Testis (tissue), 3 donors: Measurements from ENCODE around the gene PROZ. TPM values are rescaled to one million over a fixed set of nuclear protein-coding genes. Genes with fewer than 3 reads are reported as not detected.
"Not testable (repeated sequence)": the region's sequence is repeated elsewhere in the genome, so short reads cannot be mapped to it uniquely, and the experiment has no call there.

ENCODE experiments used
- DNase-seq: peaks from one replicate; pipeline ENCODE4 v3.0.0-alpha.2; 2019
- H3K27ac ChIP-seq, 2 donors: fragments of 200-600 bp; sonication (generic); one replicate each; pipeline ENCODE4 v1.5.1; 2019
- H3K27me3 ChIP-seq: fragments of 200-600 bp; sonication (generic); one replicate; pipeline ENCODE4 v1.5.1; 2019
- H3K36me3 ChIP-seq: fragments of 200-600 bp; sonication (generic); one replicate; pipeline ENCODE4 v1.5.1; 2017; ENCODE audit warnings: low read depth; ENCODE audit errors: missing control alignments
- H3K4me1 ChIP-seq: fragments of 200-600 bp; sonication (generic); one replicate; pipeline ENCODE4 v1.5.1; 2019
- H3K4me3 ChIP-seq, 2 donors: fragments of 200-600 bp; sonication (generic); one replicate each; pipeline ENCODE4 v1.5.1; 2017 to 2019
- H3K9me3 ChIP-seq: fragments of 200-600 bp; sonication (generic); one replicate; pipeline ENCODE4 v1.5.1; 2017
- POLR2A ChIP-seq: fragments of 450-650 bp; IDR thresholded peaks from one replicate; pipeline ENCODE4 v1.6.1; 2017; ENCODE audit warnings: antibody characterized with exemption, mild to moderate bottlenecking, moderate library complexity
- WGBS, 2 donors: methylation state at CpG; one replicate each; pipeline ENCODE4 v1.1.5; 2018; 5-methylcytosine and 5-hydroxymethylcytosine counted together
- intact Hi-C: fragments of 100-400 bp; cut with DNase I; formaldehyde crosslinking; loops from one replicate; pipeline ENCODE4 v1.15.1; 2023; ENCODE audit warnings: low total_unique reads
- polyA plus RNA-seq: library from polyadenylated mRNA; stranded (reverse); fragments of 350-450 nt; fragmentation: Illumina TruSeq; extraction: RNeasy Lipid Tissue Mini Kit (QIAGEN cat#74804); gene quantifications from one replicate; pipeline ENCODE4 v1.2.3, GENCODE V29; 2014; ENCODE audit warnings: low read depth, low replicate concordance; ENCODE audit not compliant: insufficient read depth
- total RNA-seq, 2 donors: library from RNA; depleted of rRNA; stranded (reverse); fragments of >200 nt; gene quantifications; one replicate each; pipeline ENCODE4 v1.2.3, GENCODE V29; 2016
- TF ChIP-seq, protein P1 (sequence below), 3 experiments: fragments of 450-650 bp in 2 of 3; fragments of 200-600 bp in 1 of 3; sonication (generic) in 1 of 3; IDR thresholded peaks; one replicate each; pipeline ENCODE4 v1.5.1; 2016 to 2019; ENCODE audit warnings: antibody characterized with exemption in 3 of 3, mild to moderate bottlenecking in 2 of 3, moderate library complexity in 1 of 3

The PROZ gene
- total and polyA plus RNA-seq, 3 donors from 2014 or later, result 0.42 to 0.81 (median 0.63) TPM

DNA sequence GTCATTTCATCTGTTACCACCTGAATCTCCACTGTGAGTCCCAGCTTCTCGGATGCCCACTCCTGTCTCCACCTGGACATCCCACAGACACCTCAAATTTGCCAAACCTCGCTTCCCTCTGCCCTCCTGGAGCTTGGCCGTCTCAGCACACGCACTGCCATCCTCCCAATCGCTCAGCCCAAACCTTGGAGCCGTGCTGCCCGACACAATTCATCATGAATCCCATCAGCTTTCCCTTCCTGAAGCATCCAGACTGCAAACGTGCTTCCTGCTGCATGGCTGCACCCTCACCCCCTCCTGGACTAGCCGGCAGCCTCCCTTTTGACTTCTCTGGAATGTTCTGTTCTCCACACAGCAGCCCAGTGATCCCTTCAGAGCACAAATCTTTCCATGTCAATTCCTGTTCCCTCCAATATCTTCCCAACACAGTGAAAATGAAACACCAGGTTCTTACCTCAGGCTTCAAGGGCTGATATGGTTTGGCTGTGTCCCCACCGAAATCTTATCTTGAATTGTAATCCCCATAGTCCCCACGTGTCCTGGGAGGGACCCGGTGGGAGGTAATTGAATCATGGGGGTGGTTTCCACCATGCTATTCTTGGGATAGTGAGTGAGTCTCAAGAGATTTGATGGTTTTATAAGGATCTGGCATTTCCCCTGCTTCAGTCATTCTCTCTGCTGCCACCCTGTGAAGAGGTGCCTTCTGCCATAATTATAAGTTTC, 1.1 kb upstream of the PROZ start:
- H3K4me1 ChIP-seq, result no peaks in the 10 kb centered on the region
- DNase-seq, result no peak
- H3K4me3 ChIP-seq, result no peak overlapping the region
- no peaks in the 10 kb centered on the region for H3K9me3 ChIP-seq
- WGBS, 2 donors, result 70 to 73% methylated on average over 12 of the region's 12 CpGs
- H3K27ac ChIP-seq, result no peak overlapping the region
- TF ChIP-seq, protein P1, sequence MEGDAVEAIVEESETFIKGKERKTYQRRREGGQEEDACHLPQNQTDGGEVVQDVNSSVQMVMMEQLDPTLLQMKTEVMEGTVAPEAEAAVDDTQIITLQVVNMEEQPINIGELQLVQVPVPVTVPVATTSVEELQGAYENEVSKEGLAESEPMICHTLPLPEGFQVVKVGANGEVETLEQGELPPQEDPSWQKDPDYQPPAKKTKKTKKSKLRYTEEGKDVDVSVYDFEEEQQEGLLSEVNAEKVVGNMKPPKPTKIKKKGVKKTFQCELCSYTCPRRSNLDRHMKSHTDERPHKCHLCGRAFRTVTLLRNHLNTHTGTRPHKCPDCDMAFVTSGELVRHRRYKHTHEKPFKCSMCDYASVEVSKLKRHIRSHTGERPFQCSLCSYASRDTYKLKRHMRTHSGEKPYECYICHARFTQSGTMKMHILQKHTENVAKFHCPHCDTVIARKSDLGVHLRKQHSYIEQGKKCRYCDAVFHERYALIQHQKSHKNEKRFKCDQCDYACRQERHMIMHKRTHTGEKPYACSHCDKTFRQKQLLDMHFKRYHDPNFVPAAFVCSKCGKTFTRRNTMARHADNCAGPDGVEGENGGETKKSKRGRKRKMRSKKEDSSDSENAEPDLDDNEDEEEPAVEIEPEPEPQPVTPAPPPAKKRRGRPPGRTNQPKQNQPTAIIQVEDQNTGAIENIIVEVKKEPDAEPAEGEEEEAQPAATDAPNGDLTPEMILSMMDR (IDR thresholded peaks at IDR 0.05), result no peak
- no peaks in the 10 kb centered on the region for H3K36me3 ChIP-seq
- no peaks in the 10 kb centered on the region for H3K27me3 ChIP-seq
- intact Hi-C loops, result no loop called here

DNA sequence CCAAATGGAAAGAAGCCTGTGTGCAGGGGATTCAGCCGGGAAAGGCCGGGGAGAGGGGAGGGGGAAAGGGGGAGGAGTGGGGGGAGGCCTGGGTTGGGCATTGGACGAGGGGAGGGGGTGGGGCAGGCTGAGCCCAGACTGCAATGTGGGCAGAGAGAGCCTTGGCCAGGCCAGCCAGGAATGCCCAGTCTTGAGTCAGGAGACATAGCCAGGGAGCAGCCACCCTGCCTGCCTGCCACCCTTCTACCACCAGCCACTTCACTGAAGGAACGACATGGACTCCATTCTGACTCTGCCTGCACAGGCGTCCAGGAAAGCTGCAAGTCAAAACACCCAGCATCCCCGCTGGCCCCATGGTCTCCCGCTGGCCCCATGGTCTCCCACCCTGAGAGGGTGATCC, 498 bp downstream of the PROZ start:
- Histone ChIP-seq H3K4me3 (no peak overlapping the region), H3K9me3 (no peaks in the 10 kb centered on the region), H3K27me3 (no peaks in the 10 kb centered on the region), H3K27ac (no peak overlapping the region), H3K4me1 (no peaks in the 10 kb centered on the region), H3K36me3 (no peaks in the 10 kb centered on the region)
- intact Hi-C loops, result no loop called here
- DNase-seq, result no peak
- TF ChIP-seq, protein P1 (IDR thresholded peaks at IDR 0.05), result no peak
- no peak for TF ChIP-seq POLR2A
- WGBS, 2 donors, result 68 to 88% methylated on average over 7 of the region's 7 CpGs

DNA sequence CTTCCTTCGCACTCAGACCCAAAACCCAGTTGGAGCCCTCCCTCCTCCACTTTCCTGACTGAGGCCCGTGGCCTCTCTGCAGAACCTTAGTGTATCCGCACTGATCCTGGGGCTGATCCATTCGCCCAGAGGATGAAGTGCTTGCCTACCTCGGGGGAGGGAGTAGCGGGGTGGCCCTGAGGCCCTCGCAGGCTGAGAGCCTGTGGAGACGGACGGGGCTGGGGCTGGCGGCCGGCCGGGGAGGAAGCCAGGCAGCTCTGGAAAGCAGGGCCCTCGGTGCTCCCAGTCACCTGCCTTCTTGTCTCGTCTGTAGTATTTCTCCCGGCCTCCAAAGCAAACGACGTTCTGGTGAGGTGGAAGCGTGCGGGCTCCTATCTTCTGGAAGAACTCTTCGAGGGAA, 1.3 kb downstream of the PROZ start:
- no peaks in the 10 kb centered on the region for H3K4me1 ChIP-seq
- DNase-seq, result no peak
- TF ChIP-seq POLR2A, result no peak
- TF ChIP-seq, protein P1 (IDR thresholded peaks at IDR 0.05), result no peak
- intact Hi-C loops, result no loop called here
- 85 to 89% methylated on average over 20 of the region's 20 CpGs for WGBS, 2 donors
- no peaks in the 10 kb centered on the region for H3K9me3 ChIP-seq
- H3K27ac ChIP-seq, result no peak overlapping the region
- no peaks in the 10 kb centered on the region for H3K27me3 ChIP-seq
- no peaks in the 10 kb centered on the region for H3K36me3 ChIP-seq
- no peak overlapping the region for H3K4me3 ChIP-seq

DNA sequence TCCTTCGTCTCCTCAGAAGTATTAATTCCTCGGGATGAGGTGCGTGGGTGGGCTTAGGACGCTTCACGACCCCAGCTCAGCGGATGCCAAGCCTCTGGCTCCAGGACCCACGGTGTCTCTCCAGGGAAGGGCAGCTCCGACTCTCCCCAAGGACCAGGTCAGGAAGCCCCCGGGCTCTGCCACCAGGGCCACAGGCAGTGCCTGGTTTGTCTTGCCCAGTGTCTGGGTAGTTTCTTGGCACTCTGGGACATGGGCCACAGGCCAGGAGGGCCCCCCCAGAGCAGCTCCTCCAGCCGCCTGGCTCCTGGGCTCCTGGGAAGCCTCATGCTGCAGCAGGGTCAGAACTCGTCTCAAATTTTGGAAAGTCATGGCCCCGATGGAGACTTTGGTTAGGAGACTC, 2.5 kb downstream of the PROZ start:
- TF ChIP-seq POLR2A, result no peak
- TF ChIP-seq, protein P1 (IDR thresholded peaks at IDR 0.05), result no peak
- no peak for DNase-seq
- Histone ChIP-seq H3K4me3 (no peak overlapping the region), H3K27me3 (no peaks in the 10 kb centered on the region), H3K36me3 (no peaks in the 10 kb centered on the region), H3K4me1 (no peaks in the 10 kb centered on the region), H3K9me3 (no peaks in the 10 kb centered on the region), H3K27ac (no peak overlapping the region)
- WGBS, 2 donors, result 66 to 70% methylated on average over 8 to 12 of the region's 12 CpGs
- intact Hi-C loops, result no loop called here

DNA sequence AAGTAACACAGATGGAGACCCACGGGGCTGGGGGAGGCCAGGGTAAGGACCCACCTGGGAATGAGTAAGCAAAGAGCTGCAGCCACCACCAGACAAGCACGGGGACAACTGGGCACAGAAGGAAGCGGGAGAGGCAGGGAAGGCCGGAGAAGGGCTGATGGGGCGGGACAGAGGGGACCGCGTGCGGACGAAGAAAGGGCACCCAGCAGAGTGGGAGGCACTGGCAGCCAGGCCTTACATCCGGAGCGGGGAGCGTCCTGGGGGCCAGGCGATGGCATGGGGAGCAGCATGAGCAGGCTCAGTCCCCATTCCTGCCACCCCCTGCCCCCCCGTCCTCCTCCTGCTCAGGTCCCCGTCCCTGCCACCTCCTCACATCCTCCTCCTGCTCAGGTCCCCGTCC, 3.0 kb downstream of the PROZ start:
- intact Hi-C loops, result no loop called here
- no peak for DNase-seq
- no peaks in the 10 kb centered on the region for H3K27me3 ChIP-seq
- no peak overlapping the region for H3K4me3 ChIP-seq
- 50% methylated on average over 15 to 16 of the region's 16 CpGs for WGBS, 2 donors
- H3K9me3 ChIP-seq, result no peaks in the 10 kb centered on the region
- H3K36me3 ChIP-seq, result no peaks in the 10 kb centered on the region
- H3K27ac ChIP-seq, result no peak overlapping the region
- TF ChIP-seq, protein P1 (IDR thresholded peaks at IDR 0.05), result no peak
- no peak for TF ChIP-seq POLR2A
- H3K4me1 ChIP-seq, result no peaks in the 10 kb centered on the region

DNA sequence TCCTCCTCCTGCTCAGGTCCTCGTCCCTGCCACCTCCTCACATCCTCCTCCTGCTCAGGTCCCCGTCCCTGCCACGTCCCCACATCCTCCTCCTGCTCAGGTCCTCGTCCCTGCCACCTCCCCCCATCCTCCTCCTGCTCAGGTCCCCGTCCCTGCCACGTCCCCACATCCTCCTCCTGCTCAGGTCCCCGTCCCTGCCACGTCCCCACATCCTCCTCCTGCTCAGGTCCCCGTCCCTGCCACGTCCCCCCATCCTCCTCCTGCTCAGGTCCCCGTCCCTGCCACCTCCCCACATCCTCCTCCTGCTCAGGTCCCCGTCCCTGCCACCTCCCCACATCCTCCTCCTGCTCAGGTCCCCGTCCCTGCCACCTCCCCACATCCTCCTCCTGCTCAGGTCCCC, 3.5 kb downstream of the PROZ start:
- intact Hi-C loops, H3K36me3 ChIP-seq, DNase-seq, H3K27ac ChIP-seq, H3K4me3 ChIP-seq, H3K27me3 ChIP-seq, H3K9me3 ChIP-seq, H3K4me1 ChIP-seq: not testable (repeated sequence)
- WGBS, 2 donors, result 40% methylated on average over 1 of the region's 13 CpGs; no CpG with 5 or more reads in 1 of the 2 donors
